ENCODE data around the gene CFAP298.

CFAP298 gene

GRCh38 chr21:32574946-32575925 lies 36.9 kb downstream of the CFAP298 start:
- Histone ChIP-seq H3K4me3 (ENCODE audit: low read length) (no peak overlapping the region), H2BK5ac (ENCODE audit: low read length) (no peak overlapping the region), H3K4me2 (ENCODE audit: low read length) (no peak overlapping the region), H3K79me1 (ENCODE audit: low read length) (no peaks in the 10 kb centered on the region), H3K4ac (ENCODE audit: low read depth, low read length) (no peak overlapping the region), H3K27ac (ENCODE audit: low read depth, low read length) (no peak overlapping the region), H4K8ac (ENCODE audit: low read depth, low read length) (no peak overlapping the region), H3K36me3 (ENCODE audit: control insufficient read depth, insufficient read depth, low read length) (no peaks in the 10 kb centered on the region), H3K27me3 (ENCODE audit: insufficient read depth, low read length, poor library complexity) (no peaks in the 10 kb centered on the region), H3K18ac (ENCODE audit: low read length) (no peak overlapping the region), H2AK5ac (ENCODE audit: low read length) (no peak overlapping the region), H2BK15ac (replicated peaks; ENCODE audit: low read depth) (no peak overlapping the region), H3K56ac (ENCODE audit: low read length) (no peak overlapping the region), H2BK120ac (ENCODE audit: low read depth, low read length) (no peak overlapping the region), H4K5ac (ENCODE audit: low read length) (no peak overlapping the region), H3K79me2 (ENCODE audit: control insufficient read depth, insufficient read depth, low read length) (no peaks in the 10 kb centered on the region), H3K9ac (ENCODE audit: low read length) (no peak overlapping the region), H3K4me1 (ENCODE audit: control insufficient read depth, low read depth, low read length) (no peaks in the 10 kb centered on the region), H3K23ac (ENCODE audit: low read length) (no peak overlapping the region)
- no CpG with 5 or more reads among the region's 26 CpGs for WGBS (ENCODE audit: extremely low coverage, insufficient coverage, low lambda C conversion rate)
- no peak for DNase-seq

- no peak overlapping the region for H3K23ac ChIP-seq (ENCODE audit: low read length)
- WGBS (ENCODE audit: extremely low coverage, insufficient coverage, low lambda C conversion rate): no CpG with 5 or more reads among the region's 25 CpGs
- H3K56ac ChIP-seq (ENCODE audit: low read length): no peak overlapping the region
- no peaks in the 10 kb centered on the region for H3K79me2 ChIP-seq (ENCODE audit: control insufficient read depth, insufficient read depth, low read length)
- H4K5ac ChIP-seq (ENCODE audit: low read length): no peak overlapping the region
- H2BK120ac ChIP-seq (ENCODE audit: low read depth, low read length): no peak overlapping the region
- H3K27me3 ChIP-seq (ENCODE audit: insufficient read depth, low read length, poor library complexity): no peaks in the 10 kb centered on the region
- H3K4me1 ChIP-seq (ENCODE audit: control insufficient read depth, low read depth, low read length): no peaks in the 10 kb centered on the region
- no peak overlapping the region for H3K18ac ChIP-seq (ENCODE audit: low read length)
- no peaks in the 10 kb centered on the region for H3K36me3 ChIP-seq (ENCODE audit: control insufficient read depth, insufficient read depth, low read length)
- H2BK15ac ChIP-seq (replicated peaks; ENCODE audit: low read depth): no peak overlapping the region
- H2AK5ac ChIP-seq (ENCODE audit: low read length): no peak overlapping the region
- no peak overlapping the region for H3K4ac ChIP-seq (ENCODE audit: low read depth, low read length)
- H3K79me1 ChIP-seq (ENCODE audit: low read length): no peaks in the 10 kb centered on the region
- H3K9ac ChIP-seq (ENCODE audit: low read length): no peak overlapping the region
- H3K4me2 ChIP-seq (ENCODE audit: low read length): no peak overlapping the region
- no peak overlapping the region for H4K8ac ChIP-seq (ENCODE audit: low read depth, low read length)
- no peak overlapping the region for H3K27ac ChIP-seq (ENCODE audit: low read depth, low read length)
- no peak overlapping the region for H3K4me3 ChIP-seq (ENCODE audit: low read length)
- DNase-seq: no peak
- H2BK5ac ChIP-seq (ENCODE audit: low read length): no peak overlapping the region
Measured at GRCh38 chr21:32572574-32573420, 39.4 kb downstream of the CFAP298 start.

GRCh38 chr21:32570456-32570855 lies 41.7 kb downstream of the CFAP298 start:
- Histone ChIP-seq H3K79me1 (ENCODE audit: low read length) (no peaks in the 10 kb centered on the region), H2BK5ac (ENCODE audit: low read length) (no peak overlapping the region), H3K23ac (ENCODE audit: low read length) (no peak overlapping the region), H2BK120ac (ENCODE audit: low read depth, low read length) (no peak overlapping the region), H3K27me3 (ENCODE audit: insufficient read depth, low read length, poor library complexity) (no peaks in the 10 kb centered on the region), H3K56ac (ENCODE audit: low read length) (no peak overlapping the region), H3K27ac (ENCODE audit: low read depth, low read length) (no peak overlapping the region), H3K36me3 (ENCODE audit: control insufficient read depth, insufficient read depth, low read length) (no peaks in the 10 kb centered on the region), H3K4ac (ENCODE audit: low read depth, low read length) (no peak overlapping the region), H3K4me3 (ENCODE audit: low read length) (no peak overlapping the region), H4K8ac (ENCODE audit: low read depth, low read length) (no peak overlapping the region), H2BK15ac (replicated peaks; ENCODE audit: low read depth) (no peak overlapping the region), H3K4me2 (ENCODE audit: low read length) (no peak overlapping the region), H3K18ac (ENCODE audit: low read length) (no peak overlapping the region), H3K4me1 (ENCODE audit: control insufficient read depth, low read depth, low read length) (no peaks in the 10 kb centered on the region), H3K9ac (ENCODE audit: low read length) (no peak overlapping the region), H2AK5ac (ENCODE audit: low read length) (no peak overlapping the region), H4K5ac (ENCODE audit: low read length) (no peak overlapping the region), H3K79me2 (ENCODE audit: control insufficient read depth, insufficient read depth, low read length) (no peaks in the 10 kb centered on the region)
- no peak for DNase-seq
- no CpG with 5 or more reads among the region's 3 CpGs for WGBS (ENCODE audit: extremely low coverage, insufficient coverage, low lambda C conversion rate)

DNA sequence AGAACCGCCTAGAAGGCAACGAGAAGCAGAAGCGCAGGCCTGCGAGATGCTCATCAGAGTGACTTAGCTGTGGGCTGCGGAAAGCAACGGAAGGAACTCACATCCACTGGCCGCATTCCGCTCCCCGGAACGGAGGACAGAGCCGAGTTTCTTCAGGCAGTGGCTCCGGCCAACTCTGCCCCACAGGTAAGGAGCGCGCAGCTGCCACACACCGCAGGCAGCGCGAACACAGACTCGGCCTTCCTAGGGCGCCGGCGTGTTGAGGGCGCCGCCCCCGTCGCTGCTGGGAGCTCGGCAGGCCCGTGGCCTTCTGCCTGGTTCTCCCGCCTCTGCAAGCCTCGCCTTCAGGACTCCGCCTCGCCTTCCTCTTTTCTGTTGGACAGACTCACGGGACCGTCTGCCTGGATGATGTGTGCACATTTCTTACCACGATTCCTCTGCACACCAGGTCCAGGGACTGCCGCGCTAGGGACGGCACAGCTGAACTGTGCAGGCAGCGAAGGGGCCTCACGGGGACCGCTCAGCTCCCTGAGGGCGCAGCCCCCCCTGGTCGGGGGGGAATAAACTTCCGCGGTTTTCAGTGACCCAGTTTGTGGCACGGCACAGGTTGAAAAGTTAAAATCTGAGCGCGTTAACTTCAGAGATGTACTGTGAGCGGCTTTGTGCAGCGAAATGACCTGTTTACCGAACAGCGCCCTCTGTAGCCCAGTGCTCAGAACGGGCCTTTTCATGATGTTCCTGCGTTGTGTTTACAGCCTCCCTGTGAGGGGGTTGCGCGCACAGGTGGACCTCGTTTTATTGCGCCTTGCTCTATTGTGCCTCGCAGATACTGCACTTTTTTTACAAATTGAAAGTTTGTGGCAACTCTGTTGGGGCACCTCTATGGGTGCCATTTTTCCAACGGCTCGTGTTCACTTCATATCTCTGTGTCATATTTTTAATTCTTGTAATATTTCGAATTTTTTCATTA lies 42.6 kb downstream of the CFAP298 start:
- Histone ChIP-seq H2BK120ac (ENCODE audit: low read depth, low read length) (no peak overlapping the region), H3K56ac (ENCODE audit: low read length) (peak overlapping the region; percentile 74), H3K27me3 (ENCODE audit: insufficient read depth, low read length, poor library complexity) (no peaks in the 10 kb centered on the region), H3K4ac (ENCODE audit: low read depth, low read length) (no peak overlapping the region), H2BK15ac (replicated peaks; ENCODE audit: low read depth) (no peak overlapping the region), H2BK5ac (ENCODE audit: low read length) (no peak overlapping the region), H3K9ac (ENCODE audit: low read length) (peak overlapping the region; percentile 49), H4K5ac (ENCODE audit: low read length) (no peak overlapping the region), H3K27ac (ENCODE audit: low read depth, low read length) (no peak overlapping the region), H3K4me2 (ENCODE audit: low read length) (peak overlapping the region; percentile 39), H3K36me3 (ENCODE audit: control insufficient read depth, insufficient read depth, low read length) (no peaks in the 10 kb centered on the region), H4K8ac (ENCODE audit: low read depth, low read length) (no peak overlapping the region), H3K4me1 (ENCODE audit: control insufficient read depth, low read depth, low read length) (no peaks in the 10 kb centered on the region), H3K79me1 (ENCODE audit: low read length) (no peaks in the 10 kb centered on the region), H2AK5ac (ENCODE audit: low read length) (no peak overlapping the region), H3K18ac (ENCODE audit: low read length) (peak overlapping the region; percentile 51), H3K23ac (ENCODE audit: low read length) (no peak overlapping the region), H3K79me2 (ENCODE audit: control insufficient read depth, insufficient read depth, low read length) (no peaks in the 10 kb centered on the region), H3K4me3 (ENCODE audit: low read length) (peak overlapping the region; percentile 27)
- WGBS (ENCODE audit: extremely low coverage, insufficient coverage, low lambda C conversion rate): no CpG with 5 or more reads among the region's 61 CpGs
- peak; percentile 84 for DNase-seq

GRCh38 chr21:32567626-32568025 lies 44.6 kb downstream of the CFAP298 start:
- Histone ChIP-seq H3K36me3 (ENCODE audit: control insufficient read depth, insufficient read depth, low read length) (no peaks in the 10 kb centered on the region), H3K79me1 (ENCODE audit: low read length) (no peaks in the 10 kb centered on the region), H3K27me3 (ENCODE audit: insufficient read depth, low read length, poor library complexity) (no peaks in the 10 kb centered on the region), H3K27ac (ENCODE audit: low read depth, low read length) (no peak overlapping the region), H3K18ac (ENCODE audit: low read length) (no peak overlapping the region), H2BK15ac (replicated peaks; ENCODE audit: low read depth) (no peak overlapping the region), H3K79me2 (ENCODE audit: control insufficient read depth, insufficient read depth, low read length) (no peaks in the 10 kb centered on the region), H3K9ac (ENCODE audit: low read length) (no peak overlapping the region), H3K4ac (ENCODE audit: low read depth, low read length) (no peak overlapping the region), H2BK120ac (ENCODE audit: low read depth, low read length) (no peak overlapping the region), H3K4me2 (ENCODE audit: low read length) (no peak overlapping the region), H3K4me1 (ENCODE audit: control insufficient read depth, low read depth, low read length) (no peaks in the 10 kb centered on the region), H4K5ac (ENCODE audit: low read length) (no peak overlapping the region), H3K4me3 (ENCODE audit: low read length) (no peak overlapping the region), H3K23ac (ENCODE audit: low read length) (no peak overlapping the region), H4K8ac (ENCODE audit: low read depth, low read length) (no peak overlapping the region), H3K56ac (ENCODE audit: low read length) (no peak overlapping the region), H2BK5ac (ENCODE audit: low read length) (no peak overlapping the region), H2AK5ac (ENCODE audit: low read length) (no peak overlapping the region)
- DNase-seq: no peak
- WGBS (ENCODE audit: extremely low coverage, insufficient coverage, low lambda C conversion rate): no CpG with 5 or more reads among the region's 8 CpGs
